ENCODE results near the gene TMEM203. TPM values are rescaled to one million over a fixed set of nuclear protein-coding genes. Genes with fewer than 3 reads are reported as not detected.
A peak's percentile ranks its signal among the peaks of the same experiment; 100 is the strongest.

The TMEM203 gene
- total and polyA plus RNA-seq, 2 of the 13 experiments (the other 11 are each of a cell fraction or from before 2014, with no cell fraction given), result 23.4 to 36.7 TPM

GRCh38 chr9:137240841-137241489 is 35.5 kb upstream of the TMEM203 start, which contains the start of gene TUBB4B (continued):
- TF ChIP-seq ZNF609 (CRISPR knock-in tag; IDR thresholded peaks at IDR 0.05; ENCODE audit: borderline replicate concordance) (no peak), NR2F6 (IDR thresholded peaks at IDR 0.05) (no peak), NR2F6 (CRISPR knock-in tag; IDR thresholded peaks at IDR 0.05) (no peak), MTA1 (CRISPR knock-in tag; IDR thresholded peaks at IDR 0.05; ENCODE audit: borderline replicate concordance) (no peak), ZMYM4 (CRISPR knock-in tag; IDR thresholded peaks at IDR 0.05) (no peak; the same call in 1 of the 2 replicates), NFAT5 (CRISPR knock-in tag; IDR thresholded peaks at IDR 0.05) (peak; percentile 23; the same call in 1 of the 2 replicates), BRD4 (CRISPR knock-in tag; IDR thresholded peaks at IDR 0.05) (peak; percentile 76), ETV5 (CRISPR knock-in tag; IDR thresholded peaks at IDR 0.05; ENCODE audit: borderline replicate concordance) (peak; percentile 31; the same call in 1 of the 2 replicates), BRCA1 (CRISPR knock-in tag; IDR thresholded peaks at IDR 0.05) (peak; percentile 82; the same call in 1 of the 2 replicates), POLR2A (IDR thresholded peaks at IDR 0.05; ENCODE audit: insufficient read depth in 1 of 2, low read depth in 2 of 2, low read length in 2 of 2) (peak in 1 of 2 experiments; percentile 99; a peak in 2 of 4 replicates), ZNF234 (CRISPR knock-in tag; conservative IDR thresholded peaks at IDR 0.05) (peak; percentile 86; the same call in 1 of the 2 replicates), ZGPAT (CRISPR knock-in tag; IDR thresholded peaks at IDR 0.05) (peak; percentile 8; the same call in 1 of the 2 replicates), SOX6 (IDR thresholded peaks at IDR 0.05) (no peak), SOX6 (CRISPR knock-in tag; IDR thresholded peaks at IDR 0.05) (peak; percentile 7; the same call in 1 of the 2 replicates), KDM4B (CRISPR knock-in tag; IDR thresholded peaks at IDR 0.05) (0 out of 2 replicates have a peak, but pooled peaks have one; percentile 39), CBX5 (CRISPR knock-in tag; IDR thresholded peaks at IDR 0.05; ENCODE audit: borderline replicate concordance) (peak; percentile 79; the same call in 1 of the 2 replicates)
- TF ChIP-seq, protein P1, sequence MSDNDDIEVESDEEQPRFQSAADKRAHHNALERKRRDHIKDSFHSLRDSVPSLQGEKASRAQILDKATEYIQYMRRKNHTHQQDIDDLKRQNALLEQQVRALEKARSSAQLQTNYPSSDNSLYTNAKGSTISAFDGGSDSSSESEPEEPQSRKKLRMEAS (IDR thresholded peaks at IDR 0.05), result no peak
- TF ChIP-seq, protein P2, sequence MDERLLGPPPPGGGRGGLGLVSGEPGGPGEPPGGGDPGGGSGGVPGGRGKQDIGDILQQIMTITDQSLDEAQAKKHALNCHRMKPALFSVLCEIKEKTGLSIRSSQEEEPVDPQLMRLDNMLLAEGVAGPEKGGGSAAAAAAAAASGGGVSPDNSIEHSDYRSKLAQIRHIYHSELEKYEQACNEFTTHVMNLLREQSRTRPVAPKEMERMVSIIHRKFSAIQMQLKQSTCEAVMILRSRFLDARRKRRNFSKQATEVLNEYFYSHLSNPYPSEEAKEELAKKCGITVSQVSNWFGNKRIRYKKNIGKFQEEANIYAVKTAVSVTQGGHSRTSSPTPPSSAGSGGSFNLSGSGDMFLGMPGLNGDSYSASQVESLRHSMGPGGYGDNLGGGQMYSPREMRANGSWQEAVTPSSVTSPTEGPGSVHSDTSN (CRISPR knock-in tag; IDR thresholded peaks at IDR 0.05), result peak; percentile 99
